ENCODE results near the gene MGARP.
"Not testable (repeated sequence)": the region's sequence is repeated elsewhere in the genome, so short reads cannot be mapped to it uniquely, and the experiment has no call there.

MGARP gene

GRCh38 chr4:139274790-139275189, 5.2 kb downstream of the MGARP start:
- peaks cover 13% of the 10 kb centered on the region for H3K4me1 Mint-ChIP-seq
- no peak for ATAC-seq
- no peaks in the 10 kb centered on the region for H3K36me3 Mint-ChIP-seq
- no peaks in the 10 kb centered on the region for H3K9me3 Mint-ChIP-seq
- H3K4me3 Mint-ChIP-seq, result no peak overlapping the region
- H3K27me3 Mint-ChIP-seq, result peaks cover 32% of the 10 kb centered on the region
- H3K27ac Mint-ChIP-seq, result no peak overlapping the region

DNA sequence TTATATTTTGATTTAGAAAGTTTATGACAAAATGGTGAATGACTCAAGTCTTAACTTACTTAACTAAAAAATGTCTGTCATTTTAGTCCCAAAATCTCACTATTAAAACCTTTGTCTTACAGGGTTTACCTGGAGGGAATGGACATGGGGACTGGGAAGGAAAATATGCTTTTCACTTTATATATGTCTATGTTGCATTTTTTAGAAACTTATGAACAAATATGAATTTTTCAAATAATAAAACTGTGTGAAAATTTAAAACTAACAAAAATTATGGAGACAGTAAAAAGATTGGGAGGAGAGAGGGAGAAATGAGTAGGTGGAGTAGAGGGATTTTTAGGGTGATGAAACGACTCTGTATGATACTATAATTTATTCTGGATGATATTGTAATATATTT, 6.2 kb downstream of the MGARP start:
- no peaks in the 10 kb centered on the region for H3K36me3 Mint-ChIP-seq
- H3K27me3 Mint-ChIP-seq, result peaks cover 22% of the 10 kb centered on the region
- H3K4me1 Mint-ChIP-seq, result peaks cover 3% of the 10 kb centered on the region
- no peaks in the 10 kb centered on the region for H3K9me3 Mint-ChIP-seq
- ATAC-seq, result no peak
- no peak overlapping the region for H3K27ac Mint-ChIP-seq
- no peak overlapping the region for H3K4me3 Mint-ChIP-seq

DNA sequence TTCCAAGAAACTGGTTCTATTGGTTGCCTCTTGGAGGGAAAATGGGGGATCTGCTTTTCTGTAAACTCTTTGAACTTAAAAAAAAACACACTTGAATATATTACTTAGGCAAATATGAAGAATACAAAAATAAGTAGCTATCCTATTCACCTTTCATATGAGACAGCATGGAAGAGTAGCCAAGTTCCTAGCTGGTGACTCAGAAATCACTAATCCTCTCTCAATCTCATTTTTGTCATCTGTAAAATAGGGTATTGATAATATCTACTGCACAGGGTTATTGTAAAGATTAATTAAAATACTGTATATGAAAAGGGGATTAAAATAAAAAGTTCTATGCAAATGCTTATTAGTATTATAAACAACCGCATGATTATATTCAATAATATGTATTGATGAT, 12.7 kb downstream of the MGARP start:
- Mint-ChIP-seq H3K4me1 (peaks cover 16% of the 10 kb centered on the region), H3K27ac (peak overlapping the region; percentile 44)

GRCh38 chr4:139266583-139267257, 13.3 kb downstream of the MGARP start:
- Mint-ChIP-seq H3K4me1 (peaks cover 16% of the 10 kb centered on the region), H3K4me3 (peak overlapping the region; percentile 68), H3K36me3 (no peaks in the 10 kb centered on the region), H3K27ac (peak overlapping the region; percentile 44), H3K27me3 (no peaks in the 10 kb centered on the region), H3K9me3 (no peaks in the 10 kb centered on the region)
- peak; percentile 99 for ATAC-seq

More for the DNA sequence above, 12.7 kb downstream of the MGARP start:
- Mint-ChIP-seq H3K9me3 (no peaks in the 10 kb centered on the region), H3K27me3 (no peaks in the 10 kb centered on the region), H3K4me3 (no peak overlapping the region), H3K36me3 (no peaks in the 10 kb centered on the region)
- ATAC-seq, result no peak

GRCh38 chr4:139266208-139266582, 13.8 kb downstream of the MGARP start:
- H3K4me3 Mint-ChIP-seq, result peak overlapping the region; percentile 68
- H3K27ac Mint-ChIP-seq, result peak overlapping the region; percentile 44
- no peaks in the 10 kb centered on the region for H3K36me3 Mint-ChIP-seq
- no peaks in the 10 kb centered on the region for H3K9me3 Mint-ChIP-seq
- H3K4me1 Mint-ChIP-seq, result peaks cover 16% of the 10 kb centered on the region
- H3K27me3 Mint-ChIP-seq, result no peaks in the 10 kb centered on the region
- ATAC-seq, result no peak

- H3K4me3 Mint-ChIP-seq, result no peak overlapping the region
- peaks cover 16% of the 10 kb centered on the region for H3K4me1 Mint-ChIP-seq
- no peak for ATAC-seq
- no peaks in the 10 kb centered on the region for H3K27me3 Mint-ChIP-seq
- no peaks in the 10 kb centered on the region for H3K9me3 Mint-ChIP-seq
- H3K36me3 Mint-ChIP-seq, result no peaks in the 10 kb centered on the region
- H3K27ac Mint-ChIP-seq, result peak overlapping the region; percentile 4
Observed at GRCh38 chr4:139265654-139266053, 14.4 kb downstream of the MGARP start.

DNA sequence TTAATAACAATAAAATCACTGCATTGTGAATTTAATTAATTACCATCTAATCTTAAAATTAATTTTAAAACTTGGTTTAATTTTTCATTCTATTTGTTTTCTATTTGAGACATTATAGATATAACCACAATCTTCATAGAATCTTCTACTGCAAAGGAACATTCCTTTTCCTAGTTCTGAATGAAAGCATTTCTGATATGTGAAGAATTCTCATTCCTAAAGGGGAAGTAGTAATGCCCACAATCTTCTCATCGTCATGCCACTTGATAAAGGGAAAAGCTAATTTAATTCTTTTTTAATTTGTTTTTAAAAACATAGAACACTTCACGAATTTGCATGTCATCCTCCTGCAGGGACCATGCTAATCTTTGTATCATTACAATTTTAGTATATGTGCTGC, 23.7 kb downstream of the MGARP start:
- Mint-ChIP-seq H3K4me3 (no peak overlapping the region), H3K27ac (no peak overlapping the region), H3K9me3 (no peaks in the 10 kb centered on the region), H3K36me3 (no peaks in the 10 kb centered on the region), H3K4me1 (peaks cover 13% of the 10 kb centered on the region), H3K27me3 (no peaks in the 10 kb centered on the region)
- no peak for ATAC-seq

- not testable (repeated sequence) for ATAC-seq, H3K9me3 Mint-ChIP-seq, H3K27me3 Mint-ChIP-seq, H3K36me3 Mint-ChIP-seq, H3K27ac Mint-ChIP-seq, H3K4me3 Mint-ChIP-seq
- peaks cover 13% of the 10 kb centered on the region for H3K4me1 Mint-ChIP-seq
Observed at GRCh38 chr4:139255581-139255980, 24.4 kb downstream of the MGARP start.

DNA sequence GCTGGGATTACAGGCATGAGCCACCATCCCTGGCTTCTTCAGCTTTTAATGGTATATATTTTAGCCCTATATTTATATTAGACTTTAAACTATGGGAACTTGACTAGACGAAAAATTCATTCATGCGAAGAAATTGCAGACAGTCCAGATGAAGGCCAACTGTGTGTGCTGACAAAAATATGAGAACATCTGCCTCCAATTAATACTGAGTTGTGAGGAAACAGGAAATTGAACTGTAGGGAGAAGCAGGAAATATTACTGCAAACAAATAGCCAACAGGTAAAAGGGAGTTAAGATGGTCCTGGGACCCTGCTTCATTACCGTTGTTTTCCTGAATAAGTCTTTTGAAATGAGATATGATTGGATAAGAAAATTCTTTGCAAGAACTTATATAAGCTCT, 26.3 kb downstream of the MGARP start:
- no peaks in the 10 kb centered on the region for H3K36me3 Mint-ChIP-seq
- H3K9me3 Mint-ChIP-seq, result no peaks in the 10 kb centered on the region
- H3K4me1 Mint-ChIP-seq, result peaks cover 13% of the 10 kb centered on the region
- H3K4me3 Mint-ChIP-seq, result no peak overlapping the region
- peak overlapping the region; percentile 39 for H3K27ac Mint-ChIP-seq
- no peak for ATAC-seq
- H3K27me3 Mint-ChIP-seq, result no peaks in the 10 kb centered on the region

- Mint-ChIP-seq H3K27me3 (no peaks in the 10 kb centered on the region), H3K4me1 (peaks cover 13% of the 10 kb centered on the region), H3K9me3 (no peaks in the 10 kb centered on the region), H3K27ac (peak overlapping the region; percentile 39), H3K4me3 (no peak overlapping the region), H3K36me3 (no peaks in the 10 kb centered on the region)
- ATAC-seq, result peak; percentile 53
Observed at GRCh38 chr4:139253046-139253445, 27.0 kb downstream of the MGARP start.

DNA sequence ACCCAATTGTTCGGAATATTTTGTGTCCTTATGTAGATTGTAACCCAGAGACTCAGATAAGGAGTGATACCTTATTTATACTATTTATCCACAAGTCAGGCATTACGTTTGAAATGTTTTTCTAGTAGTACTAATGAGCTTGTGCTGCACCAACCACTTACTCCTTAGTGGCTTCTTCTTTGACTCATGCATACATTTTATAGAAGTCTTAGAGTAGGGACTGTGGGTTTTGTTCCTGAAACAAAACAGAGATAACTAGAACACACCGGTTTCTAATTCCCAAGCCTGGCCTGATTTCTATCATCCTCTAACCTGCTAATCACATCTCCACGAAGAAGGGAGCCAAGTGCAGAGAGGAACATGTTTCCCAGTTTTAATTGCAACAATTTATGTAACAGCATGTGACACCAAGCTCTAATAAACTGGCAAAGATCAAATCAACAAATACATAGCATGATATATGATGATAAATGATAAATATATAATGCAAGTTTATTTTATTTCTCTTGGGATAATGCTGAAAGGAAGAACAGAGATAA, 32.3 kb downstream of the MGARP start:
- ATAC-seq, result no peak
- Mint-ChIP-seq H3K36me3 (no peaks in the 10 kb centered on the region), H3K9me3 (no peaks in the 10 kb centered on the region), H3K4me1 (peaks cover 4% of the 10 kb centered on the region), H3K27ac (no peak overlapping the region), H3K4me3 (no peak overlapping the region), H3K27me3 (no peaks in the 10 kb centered on the region)

DNA sequence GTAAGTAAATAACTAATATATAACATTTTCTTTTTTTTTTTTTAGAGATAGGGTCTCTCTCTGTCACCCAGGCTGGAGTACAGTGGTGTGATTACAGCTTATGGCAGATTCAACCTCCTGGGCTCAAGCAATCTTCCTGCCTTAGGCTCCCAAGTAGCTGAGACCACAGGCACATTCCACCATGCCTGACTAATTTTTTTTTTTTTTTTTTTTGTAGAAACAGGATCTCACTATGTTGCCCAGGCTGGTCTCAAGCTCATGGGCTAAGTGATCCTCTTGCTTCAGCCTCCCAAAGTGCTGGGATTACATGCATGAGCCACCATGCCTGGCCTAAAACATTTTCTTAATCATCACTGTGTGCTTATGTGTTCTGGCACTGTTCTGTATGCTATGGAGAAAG, 32.8 kb downstream of the MGARP start:
- Mint-ChIP-seq H3K36me3 (no peaks in the 10 kb centered on the region), H3K9me3 (no peaks in the 10 kb centered on the region), H3K27ac (no peak overlapping the region), H3K27me3 (no peaks in the 10 kb centered on the region), H3K4me1 (no peaks in the 10 kb centered on the region), H3K4me3 (no peak overlapping the region)
- no peak for ATAC-seq

- no peak overlapping the region for H3K4me3 Mint-ChIP-seq
- H3K36me3 Mint-ChIP-seq, result no peaks in the 10 kb centered on the region
- no peak overlapping the region for H3K27ac Mint-ChIP-seq
- H3K4me1 Mint-ChIP-seq, result no peaks in the 10 kb centered on the region
- no peak for ATAC-seq
- no peaks in the 10 kb centered on the region for H3K27me3 Mint-ChIP-seq
- no peaks in the 10 kb centered on the region for H3K9me3 Mint-ChIP-seq
Observed at GRCh38 chr4:139246166-139246565, 33.9 kb downstream of the MGARP start.

DNA sequence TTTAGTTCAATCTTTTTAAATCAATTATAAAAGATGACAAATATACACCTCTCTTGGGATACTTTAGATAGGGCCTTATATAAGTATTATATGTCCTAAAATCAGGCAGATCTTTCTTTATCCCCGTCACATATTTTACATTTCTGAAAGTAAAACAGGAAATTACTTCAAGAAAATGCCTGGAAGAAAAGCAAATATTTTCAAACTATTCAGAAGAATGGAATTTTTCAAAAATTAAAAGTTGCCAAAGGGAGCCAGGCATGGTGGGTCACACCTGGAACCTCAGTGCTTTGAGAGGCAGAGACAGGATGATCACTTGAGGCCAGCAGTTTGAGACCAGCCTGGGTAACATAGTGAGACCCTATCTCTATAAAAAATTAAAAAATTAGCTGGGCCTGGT, 34.4 kb downstream of the MGARP start:
- Mint-ChIP-seq H3K4me3 (no peak overlapping the region), H3K27ac (no peak overlapping the region), H3K4me1 (no peaks in the 10 kb centered on the region), H3K9me3 (no peaks in the 10 kb centered on the region), H3K36me3 (no peaks in the 10 kb centered on the region), H3K27me3 (no peaks in the 10 kb centered on the region)
- no peak for ATAC-seq

GRCh38 chr4:139243448-139244365, 36.3 kb downstream of the MGARP start:
- ATAC-seq, result no peak
- no peak overlapping the region for H3K4me3 Mint-ChIP-seq
- peaks cover 9% of the 10 kb centered on the region for H3K4me1 Mint-ChIP-seq
- no peaks in the 10 kb centered on the region for H3K36me3 Mint-ChIP-seq
- no peak overlapping the region for H3K27ac Mint-ChIP-seq
- peaks cover 3% of the 10 kb centered on the region for H3K9me3 Mint-ChIP-seq
- H3K27me3 Mint-ChIP-seq, result no peaks in the 10 kb centered on the region

All from stimulated activated memory B cell treated with anti-CD40 and anti-IgM and Interleukin-4, amounts not matched to agents 10 μg/mL and 1 μg/mL and 100 μg/mL, for 72 hours (primary cell).